Measurements from ENCODE around the gene SCNM1.
A peak's percentile ranks its signal among the peaks of the same experiment; 100 is the strongest.

SCNM1 gene

DNA sequence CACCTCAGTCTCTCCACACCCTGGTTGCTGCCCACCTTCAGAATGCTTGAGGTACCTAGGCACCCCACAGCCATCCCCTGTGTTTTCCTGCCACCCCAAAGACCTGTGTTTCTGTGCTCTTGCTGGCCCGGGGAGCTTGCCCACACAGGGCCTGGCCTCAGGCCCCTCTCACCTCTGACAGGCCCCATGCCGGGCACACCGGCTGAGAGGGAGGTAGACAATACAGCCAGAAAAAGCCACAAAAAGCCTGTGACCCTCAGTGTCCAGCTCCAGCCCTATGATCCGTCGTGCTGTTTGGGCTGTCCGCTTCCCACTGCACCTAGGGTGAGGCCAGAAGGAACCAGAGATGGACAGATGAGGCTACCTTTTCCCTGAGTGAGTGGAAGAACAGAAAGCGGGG is 31.0 kb upstream of the SCNM1 start (continued):
- TF ChIP-seq ZNF19 (tag by site-specific recombination; IDR thresholded peaks at IDR 0.05; ENCODE audit: low read depth) = no peak

DNA sequence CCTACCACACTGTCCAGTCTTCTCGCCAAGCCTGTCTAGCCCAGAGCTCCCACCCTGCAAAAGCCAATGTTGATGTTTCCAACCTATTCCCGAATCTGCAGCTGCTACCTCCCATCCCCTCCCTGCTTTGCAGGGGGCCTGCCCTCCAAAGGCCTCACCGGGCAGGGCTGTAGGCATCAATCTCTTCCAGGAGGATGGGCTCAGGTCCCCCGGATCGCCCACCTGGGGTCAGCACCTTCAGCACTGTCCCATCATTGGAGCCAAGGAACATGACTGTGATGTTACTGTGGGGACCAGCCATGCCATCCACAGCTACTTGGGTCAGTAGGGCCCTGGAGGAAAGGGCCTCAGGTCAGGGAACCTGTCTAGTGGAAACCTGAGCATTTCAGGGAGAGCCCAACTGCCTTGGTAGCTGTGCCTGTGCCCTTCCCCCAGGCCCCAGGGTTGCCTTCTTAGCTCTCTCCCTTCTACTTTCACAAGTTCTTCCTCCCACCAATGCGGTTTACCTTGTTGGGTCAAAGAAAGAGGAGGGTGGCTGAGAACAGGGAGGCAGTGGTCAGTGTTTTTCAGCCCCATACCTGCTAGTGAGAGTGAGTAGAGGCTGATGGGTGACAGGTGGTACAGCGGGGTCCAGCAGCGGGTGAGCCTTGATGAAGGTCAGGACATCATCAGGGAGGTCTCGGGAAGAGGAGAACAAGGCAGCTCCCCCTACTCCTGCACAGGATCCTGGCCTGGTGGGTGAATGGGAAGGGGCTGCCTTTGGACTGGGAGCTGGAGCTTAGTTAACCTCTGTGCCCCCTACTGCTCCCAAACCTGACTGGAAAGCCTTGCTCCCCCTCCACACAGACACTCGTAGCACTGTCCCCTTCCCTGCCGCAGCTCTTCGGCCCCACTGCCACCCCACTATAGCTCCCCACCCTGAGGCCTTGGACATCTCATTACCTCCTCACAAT is 30.2 kb upstream of the SCNM1 start:
- Histone ChIP-seq H3K4me1 (ENCODE audit: control insufficient read depth, insufficient read depth, low read length) (no peaks in the 10 kb centered on the region), H3K4me3 (ENCODE audit: low read depth, low read length) (no peak overlapping the region), H3K36me3 (ENCODE audit: control insufficient read depth in 2 of 2, insufficient read depth in 1 of 2, low read length in 2 of 2) (peaks cover 0 to 70% of the 10 kb centered on the region in 2 experiments; a peak in 1 of 3 replicates), H3K9me3 (ENCODE audit: control insufficient read depth, insufficient read depth, low read depth, low read length) (no peaks in the 10 kb centered on the region), H3K27ac (ENCODE audit: extremely low read depth, low read depth, low read length) (no peak overlapping the region)
- POLR2A ChIA-PET = no interaction called here
- TF ChIP-seq GLIS2 (tag by site-specific recombination; IDR thresholded peaks at IDR 0.05) (0 out of 2 replicates have a peak, but pooled peaks have one; percentile 16), MYNN (tag by site-specific recombination; IDR thresholded peaks at IDR 0.05; ENCODE audit: borderline replicate concordance) (no peak), GLIS1 (tag by site-specific recombination; IDR thresholded peaks at IDR 0.05) (peak; percentile 81)
- TF ChIP-seq, protein P1, sequence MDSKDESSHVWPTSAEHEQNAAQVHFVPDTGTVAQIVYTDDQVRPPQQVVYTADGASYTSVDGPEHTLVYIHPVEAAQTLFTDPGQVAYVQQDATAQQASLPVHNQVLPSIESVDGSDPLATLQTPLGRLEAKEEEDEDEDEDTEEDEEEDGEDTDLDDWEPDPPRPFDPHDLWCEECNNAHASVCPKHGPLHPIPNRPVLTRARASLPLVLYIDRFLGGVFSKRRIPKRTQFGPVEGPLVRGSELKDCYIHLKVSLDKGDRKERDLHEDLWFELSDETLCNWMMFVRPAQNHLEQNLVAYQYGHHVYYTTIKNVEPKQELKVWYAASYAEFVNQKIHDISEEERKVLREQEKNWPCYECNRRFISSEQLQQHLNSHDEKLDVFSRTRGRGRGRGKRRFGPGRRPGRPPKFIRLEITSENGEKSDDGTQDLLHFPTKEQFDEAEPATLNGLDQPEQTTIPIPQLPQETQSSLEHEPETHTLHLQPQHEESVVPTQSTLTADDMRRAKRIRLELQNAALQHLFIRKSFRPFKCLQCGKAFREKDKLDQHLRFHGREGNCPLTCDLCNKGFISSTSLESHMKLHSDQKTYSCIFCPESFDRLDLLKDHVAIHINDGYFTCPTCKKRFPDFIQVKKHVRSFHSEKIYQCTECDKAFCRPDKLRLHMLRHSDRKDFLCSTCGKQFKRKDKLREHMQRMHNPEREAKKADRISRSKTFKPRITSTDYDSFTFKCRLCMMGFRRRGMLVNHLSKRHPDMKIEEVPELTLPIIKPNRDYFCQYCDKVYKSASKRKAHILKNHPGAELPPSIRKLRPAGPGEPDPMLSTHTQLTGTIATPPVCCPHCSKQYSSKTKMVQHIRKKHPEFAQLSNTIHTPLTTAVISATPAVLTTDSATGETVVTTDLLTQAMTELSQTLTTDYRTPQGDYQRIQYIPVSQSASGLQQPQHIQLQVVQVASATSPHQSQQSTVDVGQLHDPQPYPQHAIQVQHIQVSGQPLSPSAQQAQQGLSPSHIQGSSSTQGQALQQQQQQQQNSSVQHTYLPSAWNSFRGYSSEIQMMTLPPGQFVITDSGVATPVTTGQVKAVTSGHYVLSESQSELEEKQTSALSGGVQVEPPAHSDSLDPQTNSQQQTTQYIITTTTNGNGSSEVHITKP (tag by site-specific recombination; IDR thresholded peaks at IDR 0.05) = peak; percentile 45; the same call in 1 of the 2 replicates
- CTCF ChIA-PET = interaction anchor here (0.6 to 1.3 kb wide), 4 partner anchors 20 to 74 kb away, joined by 3 to 4 read pairs (median 4); partner anchors contain the start of gene TNFAIP8L2

DNA sequence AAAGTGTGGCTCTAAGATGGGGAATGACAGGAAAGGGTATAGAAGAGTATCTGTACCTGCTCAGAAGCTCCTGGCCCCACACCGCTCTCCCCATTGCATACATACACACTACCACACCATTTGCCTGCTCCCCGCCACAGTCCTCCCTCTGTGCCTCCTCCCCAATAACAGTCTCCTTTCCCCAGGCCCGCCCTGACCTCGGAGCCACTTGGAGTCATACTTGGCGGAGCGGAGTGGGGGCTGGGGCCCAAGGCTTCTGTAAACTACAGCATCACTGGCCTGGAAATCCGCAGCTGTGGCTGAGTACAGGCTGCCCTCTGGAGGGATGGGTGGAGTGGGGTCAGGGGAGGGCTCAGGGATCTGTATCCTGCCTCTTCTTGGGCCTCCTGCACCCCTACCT is 28.2 kb upstream of the SCNM1 start:
- POLR2A ChIA-PET = no interaction called here
- CTCF ChIA-PET = interaction anchor here (0.6 kb wide), 2 partner anchors 38 to 418 kb away, joined by 3 to 6 read pairs; no protein-coding TSS in a partner anchor
- Histone ChIP-seq H3K9me3 (ENCODE audit: control insufficient read depth, insufficient read depth, low read depth, low read length) (no peaks in the 10 kb centered on the region), H3K4me1 (ENCODE audit: control insufficient read depth, insufficient read depth, low read length) (no peaks in the 10 kb centered on the region), H3K27ac (ENCODE audit: extremely low read depth, low read depth, low read length) (no peak overlapping the region), H3K36me3 (ENCODE audit: control insufficient read depth in 2 of 2, insufficient read depth in 1 of 2, low read length in 2 of 2) (peaks cover 0 to 70% of the 10 kb centered on the region in 2 experiments; a peak in 1 of 3 replicates), H3K4me3 (ENCODE audit: low read depth, low read length) (no peak overlapping the region)
- TF ChIP-seq ZNF560 (tag by site-specific recombination; IDR thresholded peaks at IDR 0.05; ENCODE audit: borderline replicate concordance) (no peak), ZNF521 (tag by site-specific recombination; IDR thresholded peaks at IDR 0.05) (no peak), ZNF223 (tag by site-specific recombination; IDR thresholded peaks at IDR 0.05) (no peak), ZNF366 (tag by site-specific recombination; conservative IDR thresholded peaks at IDR 0.05) (no peak), ZNF423 (tag by site-specific recombination; IDR thresholded peaks at IDR 0.05) (no peak), ZNF677 (tag by site-specific recombination; IDR thresholded peaks at IDR 0.05) (no peak), ZNF558 (tag by site-specific recombination; IDR thresholded peaks at IDR 0.05) (no peak), KLF1 (tag by site-specific recombination; IDR thresholded peaks at IDR 0.05) (no peak), ZIC2 (tag by site-specific recombination; IDR thresholded peaks at IDR 0.05) (no peak)
- TF ChIP-seq, protein P2, sequence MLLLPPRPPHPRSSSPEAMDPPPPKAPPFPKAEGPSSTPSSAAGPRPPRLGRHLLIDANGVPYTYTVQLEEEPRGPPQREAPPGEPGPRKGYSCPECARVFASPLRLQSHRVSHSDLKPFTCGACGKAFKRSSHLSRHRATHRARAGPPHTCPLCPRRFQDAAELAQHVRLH (tag by site-specific recombination; IDR thresholded peaks at IDR 0.05) = no peak
- TF ChIP-seq, protein P3, sequence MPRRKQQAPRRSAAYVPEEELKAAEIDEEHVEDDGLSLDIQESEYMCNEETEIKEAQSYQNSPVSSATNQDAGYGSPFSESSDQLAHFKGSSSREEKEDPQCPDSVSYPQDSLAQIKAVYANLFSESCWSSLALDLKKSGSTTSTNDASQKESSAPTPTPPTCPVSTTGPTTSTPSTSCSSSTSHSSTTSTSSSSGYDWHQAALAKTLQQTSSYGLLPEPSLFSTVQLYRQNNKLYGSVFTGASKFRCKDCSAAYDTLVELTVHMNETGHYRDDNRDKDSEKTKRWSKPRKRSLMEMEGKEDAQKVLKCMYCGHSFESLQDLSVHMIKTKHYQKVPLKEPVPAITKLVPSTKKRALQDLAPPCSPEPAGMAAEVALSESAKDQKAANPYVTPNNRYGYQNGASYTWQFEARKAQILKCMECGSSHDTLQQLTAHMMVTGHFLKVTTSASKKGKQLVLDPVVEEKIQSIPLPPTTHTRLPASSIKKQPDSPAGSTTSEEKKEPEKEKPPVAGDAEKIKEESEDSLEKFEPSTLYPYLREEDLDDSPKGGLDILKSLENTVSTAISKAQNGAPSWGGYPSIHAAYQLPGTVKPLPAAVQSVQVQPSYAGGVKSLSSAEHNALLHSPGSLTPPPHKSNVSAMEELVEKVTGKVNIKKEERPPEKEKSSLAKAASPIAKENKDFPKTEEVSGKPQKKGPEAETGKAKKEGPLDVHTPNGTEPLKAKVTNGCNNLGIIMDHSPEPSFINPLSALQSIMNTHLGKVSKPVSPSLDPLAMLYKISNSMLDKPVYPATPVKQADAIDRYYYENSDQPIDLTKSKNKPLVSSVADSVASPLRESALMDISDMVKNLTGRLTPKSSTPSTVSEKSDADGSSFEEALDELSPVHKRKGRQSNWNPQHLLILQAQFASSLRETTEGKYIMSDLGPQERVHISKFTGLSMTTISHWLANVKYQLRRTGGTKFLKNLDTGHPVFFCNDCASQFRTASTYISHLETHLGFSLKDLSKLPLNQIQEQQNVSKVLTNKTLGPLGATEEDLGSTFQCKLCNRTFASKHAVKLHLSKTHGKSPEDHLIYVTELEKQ (tag by site-specific recombination; IDR thresholded peaks at IDR 0.05; ENCODE audit: borderline replicate concordance) = no peak
- TF ChIP-seq, protein P4, sequence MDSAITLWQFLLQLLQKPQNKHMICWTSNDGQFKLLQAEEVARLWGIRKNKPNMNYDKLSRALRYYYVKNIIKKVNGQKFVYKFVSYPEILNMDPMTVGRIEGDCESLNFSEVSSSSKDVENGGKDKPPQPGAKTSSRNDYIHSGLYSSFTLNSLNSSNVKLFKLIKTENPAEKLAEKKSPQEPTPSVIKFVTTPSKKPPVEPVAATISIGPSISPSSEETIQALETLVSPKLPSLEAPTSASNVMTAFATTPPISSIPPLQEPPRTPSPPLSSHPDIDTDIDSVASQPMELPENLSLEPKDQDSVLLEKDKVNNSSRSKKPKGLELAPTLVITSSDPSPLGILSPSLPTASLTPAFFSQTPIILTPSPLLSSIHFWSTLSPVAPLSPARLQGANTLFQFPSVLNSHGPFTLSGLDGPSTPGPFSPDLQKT (IDR thresholded peaks at IDR 0.05; ENCODE audit: borderline replicate concordance, low read depth, low read length) = no peak

Data from HEK293 (cell line).